ENCODE data around the gene DDX60. TPM values are rescaled to one million over a fixed set of nuclear protein-coding genes. Genes with fewer than 3 reads are reported as not detected.

Gene DDX60
- 10 to 100 TPM; 22.6 to 67.2 TPM for total RNA-seq

DNA sequence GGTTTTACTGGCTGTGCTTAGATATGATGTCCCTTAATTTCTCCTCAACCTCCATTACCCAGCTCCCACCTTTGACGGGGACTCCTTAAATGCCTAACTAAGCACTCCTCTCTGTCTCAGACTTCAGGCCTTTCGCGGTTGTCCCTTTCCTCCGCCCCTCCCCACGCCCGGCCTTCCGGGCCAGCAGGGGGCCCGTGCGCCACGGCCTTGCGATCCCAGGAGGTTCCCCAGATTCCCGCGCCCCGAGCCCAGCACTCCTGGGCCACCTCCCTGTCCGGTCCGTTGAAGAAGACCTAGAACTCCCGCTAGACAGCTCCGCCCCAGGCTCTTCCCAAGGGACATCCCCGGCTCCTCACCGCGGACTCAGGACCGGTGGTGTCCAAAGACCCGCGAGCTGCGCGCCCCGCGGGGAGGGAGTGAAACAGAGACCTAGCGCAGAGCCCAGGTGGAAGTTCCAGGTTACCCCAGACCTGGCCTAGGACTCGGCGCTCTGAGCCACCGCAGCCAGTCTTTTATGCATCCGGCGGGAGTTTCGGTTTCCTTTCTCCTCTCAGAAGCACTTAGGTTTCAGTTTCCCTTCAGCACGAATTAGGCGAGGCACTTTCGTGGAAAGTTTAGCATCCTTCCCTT lies at the start of gene DDX60:
TSS of gene DDX60 (minus strand) at position 487 of the 630 bp plus-strand sequence. CDS start 7,493 bp downstream, outside the sequence.
- Histone ChIP-seq H3K27me3 (no peaks in the 10 kb centered on the region), H3K4me3 (peak within 1 kb of the TSS; percentile 69), H3K9ac (ENCODE audit: low read depth in 2 of 2, low read length in 2 of 2) (peak within 1 kb of the TSS; percentile 79 to 94), H3K27ac (peak within 1 kb of the TSS; percentile 94), H3K36me3 (no peaks in the 10 kb centered on the region), H3K9me3 (no peaks in the 10 kb centered on the region), H3K4me1 (peaks cover 5% of the 10 kb centered on the region)
- TF ChIP-seq CTCF (IDR thresholded peaks at IDR 0.05), result no peak
- DNase-seq, result peak; percentile 86
- intact Hi-C loops (cut with DNase I), result no loop called here

DNA sequence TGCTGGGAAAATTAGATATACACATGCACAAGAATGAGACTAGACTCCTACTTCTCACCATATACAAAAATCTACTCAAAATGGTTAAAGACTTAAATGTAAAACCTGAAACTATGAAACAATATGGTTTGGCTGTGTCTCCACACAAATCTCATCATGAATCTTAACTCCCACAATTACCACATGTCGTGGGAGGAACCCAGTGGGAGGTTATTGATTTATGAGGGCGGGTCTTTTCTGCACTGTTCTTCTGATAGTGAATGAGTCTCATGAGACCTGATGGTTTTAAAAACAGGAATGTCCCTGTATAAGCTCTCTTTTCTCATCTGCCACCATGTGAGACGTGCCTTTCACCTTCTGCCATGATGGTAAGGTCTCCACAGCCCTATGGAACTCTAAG lies 48.5 kb upstream of the DDX60 start:
- Histone ChIP-seq H3K36me3 (no peaks in the 10 kb centered on the region), H3K9ac (ENCODE audit: low read depth in 2 of 2, low read length in 2 of 2) (no peak overlapping the region), H3K4me3 (no peak overlapping the region), H3K27me3 (no peaks in the 10 kb centered on the region), H3K9me3 (no peaks in the 10 kb centered on the region), H3K27ac (no peak overlapping the region), H3K4me1 (no peaks in the 10 kb centered on the region)
- DNase-seq, result no peak
- no peak for TF ChIP-seq CTCF (IDR thresholded peaks at IDR 0.05)
- intact Hi-C loops (cut with DNase I), result no loop called here

GRCh38 chr4:168362025-168362401 lies 43.5 kb upstream of the DDX60 start:
- H3K9me3 ChIP-seq, result no peaks in the 10 kb centered on the region
- no peaks in the 10 kb centered on the region for H3K27me3 ChIP-seq
- H3K4me1 ChIP-seq, result no peaks in the 10 kb centered on the region
- intact Hi-C loops (cut with DNase I), result no loop called here
- no peak overlapping the region for H3K4me3 ChIP-seq
- H3K27ac ChIP-seq, result no peak overlapping the region
- no peaks in the 10 kb centered on the region for H3K36me3 ChIP-seq
- no peak for DNase-seq
- H3K9ac ChIP-seq (ENCODE audit: low read depth in 2 of 2, low read length in 2 of 2), result no peak overlapping the region
- no peak for TF ChIP-seq CTCF (IDR thresholded peaks at IDR 0.05)

DNA sequence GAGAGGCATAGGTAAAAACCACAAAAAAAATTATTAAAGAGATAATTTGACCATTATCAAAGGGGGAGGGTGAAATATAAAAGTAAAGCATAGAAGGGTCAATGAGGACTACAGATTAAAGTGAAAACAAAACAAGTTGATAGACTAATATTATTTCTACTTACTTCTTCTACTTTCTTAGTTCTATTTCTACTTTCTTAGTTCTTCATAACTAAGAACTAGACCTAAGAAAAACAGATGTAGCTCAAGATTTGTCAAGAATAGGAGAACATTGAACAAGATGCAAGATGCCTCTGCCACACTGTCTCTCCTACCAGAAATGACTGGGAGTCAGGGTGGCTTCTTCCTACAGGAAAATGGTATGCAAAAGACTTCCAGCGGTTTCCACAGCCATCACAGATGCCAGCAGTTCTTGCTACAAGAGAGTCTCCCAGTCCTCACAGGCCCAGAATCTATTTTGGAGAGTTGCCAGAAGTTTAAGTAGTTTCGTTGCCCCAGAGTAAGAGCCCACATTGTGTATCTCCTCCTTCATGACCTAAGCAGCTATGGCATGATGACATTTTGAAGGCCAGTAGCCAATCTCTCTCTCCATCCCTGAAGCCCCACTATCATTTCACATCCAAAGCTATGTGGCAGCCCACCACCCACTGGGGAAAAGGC lies 42.9 kb upstream of the DDX60 start:
- H3K4me3 ChIP-seq, result no peak overlapping the region
- no peaks in the 10 kb centered on the region for H3K9me3 ChIP-seq
- no peaks in the 10 kb centered on the region for H3K36me3 ChIP-seq
- intact Hi-C loops (cut with DNase I), result no loop called here
- H3K27ac ChIP-seq, result no peak overlapping the region
- no peaks in the 10 kb centered on the region for H3K27me3 ChIP-seq
- H3K9ac ChIP-seq (ENCODE audit: low read depth in 2 of 2, low read length in 2 of 2), result no peak overlapping the region
- no peaks in the 10 kb centered on the region for H3K4me1 ChIP-seq
- TF ChIP-seq CTCF (IDR thresholded peaks at IDR 0.05), result no peak
- DNase-seq, result no peak

GRCh38 chr4:168360271-168360670 lies 41.7 kb upstream of the DDX60 start:
- intact Hi-C loops (cut with DNase I), result no loop called here
- DNase-seq, result no peak
- H3K36me3 ChIP-seq, result no peaks in the 10 kb centered on the region

More at GRCh38 chr4:168360271-168360670, 41.7 kb upstream of the DDX60 start:
- Histone ChIP-seq H3K27ac (no peak overlapping the region), H3K4me1 (no peaks in the 10 kb centered on the region), H3K9me3 (no peaks in the 10 kb centered on the region), H3K27me3 (no peaks in the 10 kb centered on the region), H3K9ac (ENCODE audit: low read depth in 2 of 2, low read length in 2 of 2) (no peak overlapping the region), H3K4me3 (no peak overlapping the region)
- no peak for TF ChIP-seq CTCF (IDR thresholded peaks at IDR 0.05)

Data from colonic mucosa (tissue), 4 donors.